ENCODE results near the gene MBTPS1.

Gene MBTPS1

GRCh38 chr16:84095466-84095865 lies 21.3 kb downstream of the MBTPS1 start:
- no peak for DNase-seq

GRCh38 chr16:84093879-84094270 lies 22.9 kb downstream of the MBTPS1 start:
- no peak for DNase-seq

DNA sequence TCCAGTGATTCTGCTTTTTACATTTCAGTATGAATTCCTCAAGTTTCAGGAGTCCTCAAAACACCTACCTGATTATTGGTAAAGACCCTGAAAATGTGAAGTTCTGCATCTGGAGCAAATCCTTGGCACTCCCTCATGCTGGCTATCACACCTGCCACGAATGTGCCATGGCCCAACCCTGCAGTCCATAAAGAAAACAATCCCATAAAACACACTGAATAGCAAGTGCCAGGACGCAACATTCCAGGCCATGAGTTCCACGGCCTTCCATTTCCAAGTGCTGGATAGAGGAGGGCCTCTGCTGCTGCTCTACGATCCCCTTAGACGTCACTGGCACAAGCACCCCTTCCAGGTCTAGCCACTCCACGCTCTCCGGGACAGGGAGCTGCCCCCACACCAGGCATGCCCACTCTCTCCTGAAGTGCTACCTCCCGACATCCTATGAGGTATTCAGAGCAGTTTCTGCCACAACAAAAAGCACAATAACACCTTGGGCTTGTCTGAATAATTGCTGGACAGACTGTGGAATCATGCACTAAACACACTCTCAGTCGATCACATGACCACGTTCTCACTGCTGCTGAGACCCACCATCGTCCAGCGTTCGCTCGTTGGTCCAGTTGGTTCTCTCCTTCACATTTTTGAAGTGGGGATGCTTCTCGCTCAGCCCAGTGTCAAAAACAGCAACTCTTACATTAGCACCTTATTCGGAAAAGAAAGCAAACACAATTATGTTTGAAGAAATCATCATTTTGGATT lies 23.4 kb downstream of the MBTPS1 start:
- DNase-seq: no peak

GRCh38 chr16:84091460-84091859 lies 25.3 kb downstream of the MBTPS1 start:
- no peak for DNase-seq

DNA sequence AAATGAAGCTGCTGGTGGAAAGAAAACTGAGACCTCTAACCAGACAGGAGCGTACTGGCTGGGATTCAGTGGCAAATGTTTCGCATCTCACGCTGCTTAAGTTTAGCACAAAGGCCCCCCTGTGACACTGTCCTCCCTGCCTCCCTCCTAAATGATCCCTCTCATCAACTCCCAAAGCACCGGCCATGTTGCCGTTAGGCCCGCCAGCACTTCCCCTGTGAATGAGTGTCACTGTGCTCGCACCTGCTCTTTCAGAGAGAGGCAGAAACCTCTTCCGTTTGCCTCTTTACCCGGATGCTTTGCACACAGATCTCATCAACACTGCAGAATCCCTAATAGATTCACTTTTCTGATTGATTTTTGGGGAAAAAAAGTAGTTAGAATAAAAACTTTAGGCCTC lies 26.5 kb downstream of the MBTPS1 start:
- no peak for DNase-seq

DNA sequence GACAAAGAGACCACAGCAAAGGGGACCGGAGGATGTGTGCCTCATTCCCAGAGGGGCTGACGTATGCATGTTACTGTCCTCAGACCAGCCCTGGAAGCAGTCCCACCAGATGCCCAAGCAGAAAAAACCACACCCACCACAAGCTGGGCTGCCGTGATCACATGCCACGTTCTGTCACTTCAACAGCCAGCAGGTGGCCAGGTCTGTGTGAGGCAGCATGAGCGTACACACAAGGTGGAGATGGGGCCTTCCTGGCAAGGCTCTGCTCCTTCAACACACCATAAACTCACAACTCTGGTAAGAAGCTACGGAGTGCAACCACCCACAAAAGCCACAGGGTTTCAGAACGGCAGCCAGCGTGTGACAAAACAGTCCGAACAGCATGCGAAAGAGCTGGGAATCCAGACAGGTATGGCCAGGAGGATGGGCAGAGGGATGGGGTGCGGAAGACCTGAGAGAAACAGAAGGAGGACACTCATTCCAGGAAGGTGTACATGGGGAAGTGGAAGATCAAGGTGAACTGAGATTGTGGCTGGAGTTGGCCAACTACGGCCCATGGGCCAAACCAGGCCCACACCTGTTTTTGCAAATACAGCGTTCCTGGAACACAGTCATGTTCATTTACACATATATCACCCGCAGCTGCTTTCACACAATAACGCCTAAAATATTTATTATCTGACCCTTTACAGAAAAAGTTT lies 27.9 kb downstream of the MBTPS1 start:
- DNase-seq: peak; percentile 42 to 58

GRCh38 chr16:84087466-84088151 lies 29.1 kb downstream of the MBTPS1 start:
- no peak for DNase-seq

- no peak for DNase-seq
Observed at GRCh38 chr16:84087001-84087400, 29.7 kb downstream of the MBTPS1 start.

- no peak for DNase-seq
Observed at GRCh38 chr16:84086341-84086740, 30.4 kb downstream of the MBTPS1 start.

DNA sequence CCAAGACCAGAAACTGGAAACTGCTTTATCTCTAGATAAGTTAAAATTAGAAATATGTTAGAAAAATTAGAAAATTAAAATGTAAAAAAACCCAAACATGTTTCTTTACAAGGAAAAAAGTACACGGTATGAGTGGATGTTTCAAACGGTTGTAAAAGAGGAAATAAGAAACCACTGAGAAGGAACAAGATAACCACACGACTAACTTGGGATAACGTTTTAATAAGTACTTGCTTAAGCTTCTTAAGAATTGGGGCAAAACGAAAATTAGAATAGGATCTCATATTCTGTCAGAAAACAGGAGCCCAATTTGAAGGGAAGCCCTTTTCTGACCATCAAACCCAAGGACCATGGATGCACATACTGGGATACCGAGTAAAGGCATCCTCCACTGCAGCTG lies 31.0 kb downstream of the MBTPS1 start:
- no peak for DNase-seq

- DNase-seq: no peak
Observed at GRCh38 chr16:84085271-84085667, 31.5 kb downstream of the MBTPS1 start.

GRCh38 chr16:84084570-84085270 lies 32.0 kb downstream of the MBTPS1 start:
- peak; percentile 67 to 71 for DNase-seq

DNA sequence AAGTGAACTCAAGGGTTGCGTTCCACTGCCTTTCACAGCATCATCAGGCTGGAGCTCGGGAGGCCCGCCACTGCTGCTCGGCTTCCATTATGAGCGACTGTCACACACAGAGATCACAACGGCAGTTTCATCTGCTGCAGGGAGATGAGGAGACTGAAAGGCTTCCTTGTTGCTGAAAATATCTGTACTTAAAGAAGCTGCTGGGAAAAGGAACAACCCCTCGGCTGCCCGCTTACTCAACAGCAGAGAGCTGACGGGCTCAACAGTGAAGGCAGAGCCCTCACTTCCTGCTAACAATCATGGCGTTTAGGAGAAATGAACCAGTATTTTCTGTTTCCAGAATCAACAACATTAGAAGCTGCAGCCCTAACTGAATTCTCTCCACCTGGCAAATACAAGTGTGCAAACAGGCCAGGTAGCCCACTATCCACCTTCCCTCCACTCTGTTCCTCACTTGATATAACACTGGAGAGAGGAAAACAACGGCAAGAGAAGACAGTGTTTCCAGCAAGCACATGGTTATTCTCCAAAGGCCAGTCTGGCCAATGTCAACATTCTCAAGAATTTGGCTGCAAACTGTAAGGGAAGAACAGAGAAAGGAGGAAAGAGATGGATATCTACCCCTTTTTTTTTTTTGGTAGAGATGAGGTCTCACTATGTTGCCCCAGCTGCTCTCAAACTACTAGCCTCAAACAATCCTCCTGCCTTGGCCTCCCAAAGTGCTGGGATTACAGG lies 33.7 kb downstream of the MBTPS1 start:
- DNase-seq: no peak

- DNase-seq: no peak
Observed at GRCh38 chr16:84082110-84082509, 34.6 kb downstream of the MBTPS1 start.

GRCh38 chr16:84081446-84081989 lies 35.2 kb downstream of the MBTPS1 start:
- DNase-seq: no peak

GRCh38 chr16:84080813-84081212 lies 35.9 kb downstream of the MBTPS1 start:
- DNase-seq: no peak

DNA sequence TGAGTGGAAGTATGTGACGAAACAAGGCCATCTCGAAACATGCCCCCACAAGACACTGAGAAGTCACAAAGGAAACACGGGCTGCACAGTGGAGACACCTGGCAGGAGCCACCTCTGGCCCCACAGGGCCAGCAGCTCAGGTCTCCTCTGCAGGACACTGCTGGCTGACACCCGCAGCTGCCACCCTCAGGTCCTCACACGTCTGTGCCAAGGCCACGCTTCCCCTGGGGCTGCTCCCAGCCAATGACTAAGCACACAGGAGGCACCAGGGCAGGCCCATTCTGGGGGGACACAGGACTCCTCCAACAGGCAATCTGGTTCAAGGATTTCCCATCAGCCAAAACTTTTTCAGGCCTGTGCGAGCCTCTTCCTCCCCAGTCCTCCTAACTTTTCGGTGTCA lies 36.4 kb downstream of the MBTPS1 start:
- no peak for DNase-seq

DNA sequence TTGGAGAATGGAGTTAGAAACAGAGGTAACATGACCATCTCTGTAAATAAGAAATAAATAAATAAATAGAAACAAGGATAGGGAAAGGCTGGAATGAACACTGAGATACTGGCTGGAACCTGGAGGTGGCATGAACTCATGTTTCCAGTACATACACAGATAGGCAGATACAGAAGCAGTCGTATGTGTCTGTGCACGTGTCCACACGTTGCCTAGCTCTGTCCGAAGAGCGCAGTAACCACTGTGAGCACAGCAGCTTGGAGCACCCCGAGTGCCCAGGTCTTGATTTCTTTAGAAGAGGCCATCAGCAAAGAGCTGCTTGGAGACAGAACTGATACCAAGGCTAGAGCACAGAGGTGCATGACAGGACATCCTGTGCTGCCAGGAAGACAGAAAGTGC lies 37.1 kb downstream of the MBTPS1 start:
- no peak for DNase-seq

GRCh38 chr16:84075376-84075775 lies 41.4 kb downstream of the MBTPS1 start:
- no peak for DNase-seq

- DNase-seq: no peak
Observed at GRCh38 chr16:84074721-84075120, 42.0 kb downstream of the MBTPS1 start.

DNA sequence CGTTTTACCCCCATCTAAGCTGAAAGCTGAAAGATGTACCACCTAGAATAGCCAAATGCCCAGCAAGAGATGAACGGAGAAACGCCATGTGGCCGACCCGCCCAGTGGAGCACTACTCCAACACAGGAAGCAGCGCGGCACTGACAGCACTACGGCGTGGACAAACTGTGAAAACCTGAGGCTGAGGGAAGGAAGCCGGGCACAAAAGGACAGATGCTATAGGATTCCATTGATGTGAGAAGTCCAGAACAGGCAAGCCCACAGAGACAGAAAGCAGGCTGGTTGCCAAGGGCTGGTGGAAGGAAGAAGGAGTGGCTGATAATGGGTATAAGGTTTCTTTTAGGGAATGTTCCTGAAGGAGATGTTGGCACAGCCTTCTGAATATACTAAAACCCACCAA lies 44.7 kb downstream of the MBTPS1 start:
- DNase-seq: no peak

- no peak for DNase-seq
Observed at GRCh38 chr16:84071121-84071520, 45.6 kb downstream of the MBTPS1 start.

Data from stimulated activated CD4-positive, alpha-beta T cell treated with anti-CD3 and anti-CD28 coated beads, Interleukin-2, amount 100 ng/mL, for 24 hours (primary cell).